NK-92 (cell line): ENCODE results near the gene AUTS2.

ENCODE experiments used
- DNase-seq: peaks from one replicate; lab custom pipeline; 2025; ENCODE audit not compliant: unreplicated experiment; lab: John Stamatoyannopoulos, UW

AUTS2 gene

GRCh38 chr7:69962186-69963065 is 364.2 kb downstream of the AUTS2 start:
- DNase-seq = no peak

- DNase-seq = no peak
Measured at GRCh38 chr7:69963393-69963792, 365.1 kb downstream of the AUTS2 start.

GRCh38 chr7:69966766-69967591 is 368.7 kb downstream of the AUTS2 start:
- no peak for DNase-seq

- DNase-seq = no peak
Measured at GRCh38 chr7:69967689-69968450, 369.6 kb downstream of the AUTS2 start.

- DNase-seq = no peak
Measured at GRCh38 chr7:69968969-69969556, 370.8 kb downstream of the AUTS2 start.

GRCh38 chr7:69981646-69982045 is 383.4 kb downstream of the AUTS2 start:
- no peak for DNase-seq

GRCh38 chr7:69982197-69982596 is 383.9 kb downstream of the AUTS2 start:
- DNase-seq = no peak

- DNase-seq = no peak
Measured at GRCh38 chr7:69989551-69989950, 391.3 kb downstream of the AUTS2 start.

GRCh38 chr7:69992938-69993337 is 394.7 kb downstream of the AUTS2 start:
- no peak for DNase-seq

GRCh38 chr7:69994218-69994617 is 395.9 kb downstream of the AUTS2 start:
- no peak for DNase-seq

GRCh38 chr7:69994886-69995542 is 396.7 kb downstream of the AUTS2 start:
- DNase-seq = no peak

- no peak for DNase-seq
Measured at GRCh38 chr7:69996121-69996520, 397.8 kb downstream of the AUTS2 start.

GRCh38 chr7:70000737-70001348 is 402.6 kb downstream of the AUTS2 start:
- no peak for DNase-seq

GRCh38 chr7:70005480-70005879 is 407.2 kb downstream of the AUTS2 start:
- no peak for DNase-seq

GRCh38 chr7:70005891-70006260 is 407.6 kb downstream of the AUTS2 start:
- no peak for DNase-seq

- no peak for DNase-seq
Measured at GRCh38 chr7:70006261-70006920, 408.1 kb downstream of the AUTS2 start.

GRCh38 chr7:70008466-70008865 is 410.2 kb downstream of the AUTS2 start:
- no peak for DNase-seq

- DNase-seq = no peak
Measured at GRCh38 chr7:70014472-70015177, 416.4 kb downstream of the AUTS2 start.

- DNase-seq = no peak
Measured at GRCh38 chr7:70015353-70015752, 417.1 kb downstream of the AUTS2 start.
